AG04449 (cell line): ENCODE data around the gene CDK5RAP1.

Experiments used
- CTCF ChIA-PET: fragments of 350-600 bp; formaldehyde crosslinking; extraction: SDS; loops from one replicate; lab custom pipeline; 2021; ENCODE audit warnings: antibody characterized with exemption; lab: Yijun Ruan, JAX
- POLR2A ChIA-PET: fragments of 400-600, 350-600 bp; formaldehyde crosslinking; extraction: SDS; loops from one replicate; lab custom pipeline; 2020; ENCODE audit warnings: antibody characterized with exemption, inconsistent platforms; lab: Yijun Ruan, JAX
- DNase-seq: peaks from one replicate; pipeline ENCODE4 v3.0.0-alpha.2; 2010; ENCODE audit warnings: low read depth, low spot score
- H3K4me3 ChIP-seq: 2 replicates; pipeline ENCODE4 v1.5.1; 2011; ENCODE audit warnings: low read depth, mild to moderate bottlenecking, control low read depth, low read length
- CTCF ChIP-seq: IDR thresholded peaks from one replicate; pipeline ENCODE4 v1.5.1; 2011; ENCODE audit warnings: mild to moderate bottlenecking, moderate library complexity, low read length, control low read depth, inconsistent platforms; ENCODE audit not compliant: insufficient read depth; ENCODE audit errors: missing control alignments

CDK5RAP1 gene

GRCh38 chr20:33311011-33311410, 90.3 kb downstream of the CDK5RAP1 start:
- no peak for DNase-seq
- ChIA-PET POLR2A (no interaction called here), CTCF (no interaction called here)
- no peak overlapping the region for H3K4me3 ChIP-seq
- TF ChIP-seq CTCF, result no peak

- DNase-seq, result no peak
- TF ChIP-seq CTCF, result no peak
- ChIA-PET POLR2A (no interaction called here), CTCF (interaction anchor here (0.8 to 1.9 kb wide), 2 partner anchors 9 to 11 kb away, joined by 3 to 8 read pairs; no protein-coding TSS in a partner anchor)
- no peak overlapping the region for H3K4me3 ChIP-seq
Measured at GRCh38 chr20:33310327-33310899, 90.9 kb downstream of the CDK5RAP1 start.

GRCh38 chr20:33309631-33310030, 91.7 kb downstream of the CDK5RAP1 start:
- ChIA-PET POLR2A (no interaction called here), CTCF (interaction anchor here (0.8 to 1.9 kb wide), 2 partner anchors 8 to 10 kb away, joined by 3 to 8 read pairs; no protein-coding TSS in a partner anchor)
- TF ChIP-seq CTCF, result no peak
- no peak overlapping the region for H3K4me3 ChIP-seq
- DNase-seq, result no peak
